SKM-1 treated with dmso at 0.1 percent for 144 hours (cell line): Measurements from ENCODE around the gene SERPINB8.

Experiments
- DNase-seq: peaks from one replicate; lab custom pipeline; 2025; ENCODE audit not compliant: unreplicated experiment; lab: John Stamatoyannopoulos, UW

SERPINB8 gene

DNA sequence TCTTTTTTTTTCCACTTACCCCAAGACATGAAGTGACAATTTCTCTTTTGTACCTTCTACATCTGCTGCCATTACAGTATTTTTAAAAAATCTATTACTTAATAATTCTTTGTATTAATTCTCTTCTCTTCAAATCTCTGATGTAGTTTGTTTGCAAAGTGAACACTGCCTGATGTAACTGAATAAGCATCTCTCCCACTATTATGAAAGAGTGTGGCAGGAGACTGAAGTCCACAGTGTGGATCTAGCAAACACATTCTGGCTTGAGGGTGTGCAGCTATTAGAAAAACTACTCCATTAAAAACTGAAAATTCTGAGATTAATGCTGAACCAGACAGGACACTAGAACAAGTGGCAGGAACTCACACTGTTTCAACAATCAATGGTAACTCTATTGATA is 5.0 kb upstream of the SERPINB8 start:
- DNase-seq: no peak

DNA sequence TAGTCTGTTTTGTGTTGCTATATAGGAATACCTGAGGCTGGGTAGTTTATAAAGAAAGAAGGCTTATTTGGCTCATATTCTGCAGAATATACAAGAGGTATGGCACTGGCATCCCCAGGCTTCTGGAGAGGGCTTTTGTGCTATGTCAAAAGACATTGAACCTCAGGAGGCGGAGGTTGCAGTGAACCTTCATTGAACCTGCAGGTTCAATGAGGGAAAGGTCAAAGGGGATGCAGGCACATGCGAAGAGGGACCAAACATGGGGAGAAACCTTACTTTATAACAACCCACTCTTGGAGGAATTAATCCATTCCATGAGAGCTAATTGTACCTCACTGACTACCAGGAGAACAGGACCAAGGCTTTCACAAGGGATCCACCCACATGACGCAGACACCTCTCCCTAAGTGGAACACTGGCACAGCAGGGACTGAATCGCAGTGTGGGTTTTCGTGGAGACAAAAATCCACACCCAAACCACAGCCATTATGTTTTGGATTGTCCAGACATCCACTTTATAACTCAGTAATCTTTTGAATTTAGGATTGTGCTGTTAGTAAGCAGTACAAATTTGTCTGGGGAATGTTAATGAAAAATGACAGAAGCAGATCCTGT is 4.1 kb upstream of the SERPINB8 start:
- no peak for DNase-seq

DNA sequence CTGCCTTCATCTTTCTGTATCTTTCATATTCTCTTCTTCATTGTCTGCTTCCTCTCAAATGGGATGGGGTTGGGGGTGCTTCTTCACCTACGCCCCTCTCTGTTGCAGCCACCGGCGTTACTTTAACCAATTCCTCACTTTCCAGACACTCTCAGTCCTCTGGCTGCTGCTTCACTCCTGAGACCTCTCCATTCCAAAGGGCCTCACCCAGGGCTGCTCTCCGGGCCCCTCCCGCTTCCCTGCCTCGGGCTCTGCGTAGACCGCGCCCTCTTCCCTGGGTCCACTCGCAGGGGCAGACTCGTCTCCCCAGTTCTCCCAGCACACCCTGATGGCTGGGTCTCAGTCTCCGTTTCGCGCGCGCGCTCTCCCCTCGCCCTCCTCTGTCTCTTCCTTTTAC is 926 bp downstream of the SERPINB8 start:
- DNase-seq: no peak

DNA sequence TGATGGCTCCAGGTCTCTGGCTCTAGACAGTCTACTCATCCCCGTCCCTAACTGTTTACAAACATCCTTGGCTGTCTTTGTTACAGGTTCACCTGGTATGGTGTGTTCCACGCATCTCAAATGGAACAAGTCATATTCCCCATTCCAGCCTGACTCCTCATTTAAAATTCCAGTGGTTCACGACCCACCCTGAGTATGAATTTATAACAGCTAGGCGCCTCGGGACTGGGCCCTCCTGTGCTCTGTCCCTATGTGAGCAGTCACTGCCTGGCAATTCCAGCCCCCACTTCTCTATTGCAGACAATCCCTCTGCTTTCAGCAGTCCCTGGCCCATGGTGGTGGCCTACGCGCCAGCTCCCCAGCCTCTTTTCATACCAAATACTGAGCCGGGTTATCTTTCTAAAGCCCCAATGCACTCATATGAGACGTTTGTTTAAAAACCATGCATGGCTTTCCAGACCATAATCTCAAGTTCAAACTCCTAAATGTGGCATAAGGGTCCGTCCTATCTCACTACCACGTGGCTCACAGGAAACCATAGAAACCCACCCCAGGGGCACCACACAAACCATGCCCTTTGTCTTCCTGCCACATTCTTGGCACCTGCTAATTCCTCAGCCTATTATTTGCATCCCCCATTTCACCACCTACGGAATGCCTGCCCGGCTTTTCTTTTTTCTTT is 1.6 kb downstream of the SERPINB8 start:
- DNase-seq: no peak

DNA sequence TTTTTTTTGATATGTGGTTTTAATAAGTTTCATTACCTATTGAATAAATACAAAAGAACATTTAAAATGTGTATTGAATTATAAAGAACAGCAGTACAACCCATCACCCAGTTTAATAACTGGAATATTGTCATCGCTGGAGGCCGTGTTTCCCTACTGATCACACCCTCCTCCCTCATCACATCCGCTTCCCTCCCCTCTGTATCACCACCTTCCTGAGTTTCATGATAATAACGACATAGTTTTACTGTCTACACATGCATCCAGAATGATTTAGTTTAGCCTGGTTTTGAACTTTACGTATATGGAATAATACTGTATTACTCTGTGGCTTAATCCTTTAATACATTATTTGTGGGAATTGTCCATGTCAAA is 2.1 kb downstream of the SERPINB8 start:
- no peak for DNase-seq

DNA sequence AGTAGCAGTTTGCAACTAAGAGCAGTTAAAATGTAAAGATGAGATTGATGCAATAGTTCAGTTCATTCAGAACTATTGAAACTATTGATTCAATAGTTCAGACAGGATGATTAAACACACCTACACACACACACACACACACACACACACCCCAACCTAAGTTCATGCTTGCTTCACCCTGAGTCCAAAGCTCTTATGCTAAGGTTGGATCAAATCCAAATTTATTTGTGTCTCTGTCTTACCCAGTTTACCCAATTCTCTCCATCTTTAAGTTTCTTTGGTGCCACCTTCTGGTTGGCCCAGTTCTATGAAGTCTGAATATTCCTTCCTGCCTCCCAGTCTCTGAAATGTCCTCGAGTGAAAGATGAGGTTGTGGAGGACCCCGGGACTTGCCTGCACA is 5.1 kb downstream of the SERPINB8 start:
- DNase-seq: peak; percentile 30

DNA sequence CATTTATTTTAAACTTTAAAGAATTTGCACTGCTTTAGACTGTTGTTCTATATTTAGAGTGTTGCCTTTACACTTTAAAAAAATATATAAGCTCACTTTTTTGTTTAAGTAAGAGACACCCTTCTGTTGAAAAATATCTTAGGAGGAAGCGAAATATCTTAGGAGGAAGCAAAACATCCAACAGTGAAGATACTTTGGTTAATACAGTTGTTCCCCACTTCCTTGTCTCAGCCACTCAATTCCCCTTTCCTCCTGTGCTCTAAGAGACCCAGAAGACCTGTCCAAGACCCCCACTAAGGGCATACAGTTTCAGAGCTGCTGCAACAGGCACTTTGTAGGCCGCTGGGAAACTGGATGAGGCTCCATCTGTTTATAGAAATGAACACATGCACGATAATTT is 5.7 kb downstream of the SERPINB8 start:
- DNase-seq: peak; percentile 63

DNA sequence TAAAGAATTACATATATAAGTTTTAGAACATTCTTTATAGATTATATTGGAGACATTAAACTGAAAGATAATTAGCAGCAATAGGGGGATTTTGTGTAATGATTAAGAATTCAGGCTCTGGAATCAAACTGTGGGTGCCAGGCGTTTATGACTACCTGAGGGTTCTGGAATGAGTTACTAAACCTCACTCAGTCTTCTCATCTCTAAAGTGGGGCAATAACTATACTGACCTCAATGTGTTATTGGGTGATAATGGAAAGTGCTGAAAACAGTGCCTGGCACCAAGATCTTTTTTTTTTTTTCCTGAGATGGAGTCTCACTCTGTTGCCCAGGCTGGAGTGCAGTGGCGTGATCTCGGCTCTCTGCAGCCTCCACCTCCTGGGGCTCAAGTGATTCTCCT is 7.2 kb downstream of the SERPINB8 start:
- no peak for DNase-seq

DNA sequence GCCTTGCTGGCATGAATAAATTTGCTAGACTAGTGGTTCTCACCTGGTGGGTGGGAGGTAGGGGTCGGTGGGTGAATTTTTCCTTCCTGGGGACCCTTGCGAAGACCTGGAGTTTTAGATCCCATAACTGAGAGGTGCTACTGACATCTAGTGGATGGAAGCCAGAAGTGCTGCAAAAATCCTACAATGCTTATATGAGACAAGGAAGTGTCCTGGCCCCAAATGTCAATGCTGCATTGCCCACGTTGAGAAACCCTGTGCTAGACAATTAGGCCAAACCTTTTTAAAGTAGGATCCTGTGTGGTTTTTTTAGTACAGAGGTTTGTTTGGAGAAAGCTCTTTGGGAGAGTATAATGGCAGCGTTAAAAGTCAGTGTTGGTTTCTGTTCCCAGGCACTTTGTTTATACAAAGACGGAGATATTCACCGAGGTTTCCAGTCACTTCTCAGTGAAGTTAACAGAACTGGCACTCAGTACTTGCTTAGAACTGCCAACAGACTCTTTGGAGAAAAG is 9.6 kb downstream of the SERPINB8 start:
- DNase-seq: peak; percentile 67

DNA sequence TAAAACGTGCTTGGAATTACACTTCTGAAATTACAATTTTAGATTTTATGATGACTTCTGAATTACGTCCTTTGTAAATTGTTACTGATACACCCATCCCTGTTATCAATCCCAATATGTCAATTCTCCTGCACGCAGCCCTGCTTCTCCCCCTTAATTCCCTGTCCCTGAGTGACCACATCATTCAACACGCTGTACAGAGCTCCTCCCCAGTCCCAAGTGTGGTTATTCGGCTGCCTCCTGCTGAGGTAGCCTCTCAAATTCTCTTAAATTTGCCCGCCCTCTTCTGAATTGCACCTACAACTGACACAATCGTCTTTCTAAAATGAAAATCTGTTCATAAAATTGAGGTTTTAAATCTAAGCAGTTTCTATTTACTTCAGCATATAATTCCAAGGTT is 10.1 kb downstream of the SERPINB8 start:
- DNase-seq: no peak

DNA sequence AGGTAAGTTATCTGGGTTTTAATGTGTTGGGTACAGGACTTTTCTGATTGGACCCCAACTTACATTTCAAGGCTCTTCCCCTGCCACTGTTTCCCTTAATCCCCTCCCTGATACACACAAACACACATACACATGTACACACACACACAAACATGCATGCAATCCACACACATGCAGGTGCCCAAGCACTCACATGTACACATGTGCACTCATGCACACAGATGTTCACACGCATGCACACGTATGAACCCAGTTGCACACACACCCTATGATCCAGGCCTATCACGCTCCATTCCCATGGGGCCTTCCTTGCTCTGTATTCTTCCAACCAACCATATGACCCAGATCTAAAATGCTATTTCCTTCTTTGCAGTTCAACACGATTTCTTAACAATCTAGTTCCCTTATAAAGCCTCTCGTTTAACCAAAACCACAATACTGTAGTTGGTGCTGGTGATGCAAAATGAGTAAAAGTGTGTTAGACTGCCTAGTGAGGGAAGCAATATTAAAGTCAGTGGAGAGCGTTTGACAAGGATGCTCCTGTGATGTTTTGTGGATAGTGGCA is 11.1 kb downstream of the SERPINB8 start:
- DNase-seq: peak; percentile 86

DNA sequence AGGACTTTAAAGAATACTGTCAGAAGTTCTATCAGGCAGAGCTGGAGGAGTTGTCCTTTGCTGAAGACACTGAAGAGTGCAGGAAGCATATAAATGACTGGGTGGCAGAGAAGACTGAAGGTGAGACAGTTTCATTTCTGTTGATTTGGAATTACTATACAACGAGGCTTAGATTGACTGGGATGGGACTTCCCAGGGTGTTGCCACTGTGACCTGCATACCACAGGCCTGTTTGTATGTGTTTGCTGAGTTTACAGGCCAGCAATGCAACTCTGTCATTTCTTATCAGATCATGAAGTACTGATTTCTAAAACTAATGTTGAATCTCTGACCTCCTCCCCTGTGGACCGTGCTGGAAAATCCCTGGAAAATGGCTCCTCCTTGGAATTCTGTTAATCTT is 11.8 kb downstream of the SERPINB8 start:
- no peak for DNase-seq

DNA sequence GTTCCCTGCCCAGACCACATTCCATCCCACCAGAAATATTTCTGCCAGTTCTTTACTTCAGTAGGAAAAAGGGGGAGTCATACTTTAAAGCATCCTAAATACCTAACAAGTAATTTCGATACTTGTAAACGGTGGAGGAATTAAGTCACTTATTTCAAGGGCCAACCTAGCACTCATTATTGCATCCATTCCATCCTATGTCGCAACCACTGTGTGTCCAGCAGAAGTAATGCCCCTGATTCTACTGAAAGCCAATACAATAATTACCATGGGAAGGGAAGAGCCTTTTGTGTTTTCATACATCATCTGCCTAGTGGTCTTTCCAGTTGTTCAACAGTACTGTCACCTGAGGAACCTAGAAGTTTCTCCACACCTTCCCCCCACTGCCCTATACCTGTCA is 12.5 kb downstream of the SERPINB8 start:
- DNase-seq: peak; percentile 7

DNA sequence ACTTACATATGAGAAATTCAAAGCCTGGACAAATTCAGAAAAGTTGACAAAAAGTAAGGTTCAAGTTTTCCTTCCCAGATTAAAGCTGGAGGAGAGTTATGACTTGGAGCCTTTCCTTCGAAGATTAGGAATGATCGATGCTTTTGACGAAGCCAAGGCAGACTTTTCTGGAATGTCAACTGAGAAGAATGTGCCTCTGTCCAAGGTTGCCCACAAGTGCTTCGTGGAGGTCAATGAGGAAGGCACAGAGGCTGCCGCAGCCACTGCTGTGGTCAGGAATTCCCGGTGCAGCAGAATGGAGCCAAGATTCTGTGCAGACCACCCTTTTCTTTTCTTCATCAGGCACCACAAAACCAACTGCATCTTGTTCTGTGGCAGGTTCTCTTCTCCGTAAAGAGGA is 17.0 kb downstream of the SERPINB8 start:
- no peak for DNase-seq

DNA sequence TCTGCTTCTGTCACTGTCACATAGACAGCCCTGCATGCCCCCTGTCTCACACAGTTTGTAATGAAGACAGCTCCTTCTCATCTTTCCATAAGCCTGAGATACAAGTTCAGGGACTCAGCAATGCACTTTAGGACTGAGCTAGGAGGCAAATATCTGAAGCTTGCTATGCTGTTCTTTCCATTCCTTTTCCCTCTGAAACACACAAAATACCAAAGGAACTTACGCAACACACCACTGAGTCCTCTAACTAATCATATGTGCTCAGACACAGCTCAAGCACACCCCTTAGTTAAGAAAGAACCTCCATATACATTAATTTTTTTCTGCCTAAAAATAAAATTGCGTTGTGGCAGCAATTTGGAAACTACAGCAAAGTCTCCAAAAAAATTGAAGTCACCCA is 17.9 kb downstream of the SERPINB8 start:
- DNase-seq: no peak

DNA sequence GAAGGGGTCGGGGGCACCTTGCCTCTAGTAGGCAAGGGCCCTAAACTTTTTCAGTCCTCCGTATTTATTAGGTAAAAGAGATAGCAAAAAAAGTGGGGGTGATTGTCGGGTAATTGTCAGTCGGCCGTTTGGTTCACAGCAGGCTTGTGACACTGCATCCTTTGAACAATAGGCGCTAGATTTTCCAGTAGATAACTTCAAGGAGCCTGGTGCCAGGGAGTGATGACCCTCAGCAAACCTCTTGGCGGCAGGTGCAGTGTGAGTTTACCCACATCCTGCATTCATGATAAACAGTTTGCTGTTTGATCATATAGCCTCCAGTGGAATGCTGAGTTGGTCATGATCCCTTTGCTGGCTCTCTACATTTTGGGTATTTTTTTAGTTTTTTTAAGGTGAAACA is 22.9 kb downstream of the SERPINB8 start:
- no peak for DNase-seq

DNA sequence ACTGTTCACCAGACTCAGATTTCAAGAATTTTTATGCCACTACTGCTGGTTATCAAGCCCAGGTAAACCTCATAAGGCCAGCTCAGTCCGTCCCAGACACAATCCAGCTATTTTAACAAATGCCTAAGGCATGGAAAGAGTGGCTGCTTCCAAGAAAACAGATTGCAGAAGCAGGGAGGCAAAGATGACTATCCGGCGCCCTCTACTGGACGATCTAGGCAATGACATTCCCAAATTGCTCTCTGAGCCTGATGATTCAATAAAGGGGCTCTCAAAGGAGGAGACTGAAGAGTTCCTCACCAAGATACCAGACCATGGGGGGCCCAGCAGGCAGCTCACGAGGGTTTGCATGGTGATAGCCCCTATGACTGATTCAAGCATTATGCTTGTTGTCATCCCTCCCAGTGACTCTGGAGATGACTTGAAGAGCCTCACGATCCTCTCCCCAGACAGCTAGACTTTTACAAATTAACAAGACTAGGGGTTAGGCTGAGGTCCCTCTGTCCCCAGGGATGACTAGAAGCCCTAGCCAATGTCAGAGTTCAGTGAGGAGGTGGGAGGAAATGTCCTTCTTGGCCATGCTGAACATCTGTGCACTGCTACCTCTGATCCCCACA is 25.0 kb downstream of the SERPINB8 start:
- peak; percentile 20 for DNase-seq

DNA sequence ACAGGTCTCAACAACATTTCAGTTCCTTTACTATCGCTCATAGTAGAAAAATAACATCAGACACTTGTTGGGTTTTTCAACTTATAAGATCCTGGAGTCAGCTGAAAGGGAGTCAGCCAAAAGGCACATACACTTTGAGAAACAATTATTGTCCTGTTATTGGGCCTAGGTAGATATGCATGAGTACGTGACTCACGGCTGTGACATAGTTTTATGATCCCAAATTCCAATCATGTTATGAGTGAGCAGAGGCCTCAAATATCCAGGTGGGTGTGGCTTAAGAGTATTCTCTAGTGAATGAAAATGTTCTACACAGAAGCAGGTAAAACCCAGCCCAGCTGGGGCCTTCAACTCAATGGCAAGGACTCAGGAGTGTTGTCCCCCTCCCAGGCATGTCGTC is 27.2 kb downstream of the SERPINB8 start:
- no peak for DNase-seq

DNA sequence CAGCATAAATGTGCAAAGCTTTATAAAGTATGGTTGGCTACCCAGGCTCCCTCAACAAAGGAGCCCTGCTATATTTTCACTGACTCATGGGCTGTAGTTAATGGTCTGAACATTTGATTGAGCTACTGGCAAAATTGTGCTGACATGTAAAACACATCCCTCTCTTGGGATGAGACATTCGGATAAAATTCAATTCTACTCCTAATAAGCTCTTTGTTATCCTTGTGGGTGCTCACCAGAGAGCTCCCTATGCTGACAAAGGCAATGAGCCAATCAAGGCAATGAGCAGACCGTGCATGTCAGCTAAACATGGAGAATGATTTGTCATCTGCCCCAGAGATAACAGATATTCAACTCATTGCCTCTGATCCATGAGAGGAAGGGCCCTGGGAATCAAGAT is 27.7 kb downstream of the SERPINB8 start:
- no peak for DNase-seq

DNA sequence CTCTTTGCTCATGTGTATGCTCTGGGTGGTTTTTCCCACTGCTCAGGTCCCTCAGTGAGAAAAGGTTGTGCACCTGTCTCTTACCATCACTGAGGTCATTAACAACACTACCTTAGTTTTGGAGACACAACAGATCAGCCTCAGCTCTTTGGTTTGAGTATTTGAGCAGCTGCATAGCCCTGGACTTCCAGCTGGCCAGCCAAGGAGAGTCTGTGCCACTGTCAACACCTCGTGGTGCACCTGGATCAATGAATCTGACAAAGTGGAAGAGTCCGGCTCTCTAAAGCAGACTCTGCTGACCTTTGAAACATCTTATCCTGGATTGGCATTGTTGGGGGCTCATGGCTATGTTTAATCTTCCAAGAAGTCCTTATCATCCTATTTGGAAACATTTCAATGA is 30.0 kb downstream of the SERPINB8 start:
- DNase-seq: no peak

DNA sequence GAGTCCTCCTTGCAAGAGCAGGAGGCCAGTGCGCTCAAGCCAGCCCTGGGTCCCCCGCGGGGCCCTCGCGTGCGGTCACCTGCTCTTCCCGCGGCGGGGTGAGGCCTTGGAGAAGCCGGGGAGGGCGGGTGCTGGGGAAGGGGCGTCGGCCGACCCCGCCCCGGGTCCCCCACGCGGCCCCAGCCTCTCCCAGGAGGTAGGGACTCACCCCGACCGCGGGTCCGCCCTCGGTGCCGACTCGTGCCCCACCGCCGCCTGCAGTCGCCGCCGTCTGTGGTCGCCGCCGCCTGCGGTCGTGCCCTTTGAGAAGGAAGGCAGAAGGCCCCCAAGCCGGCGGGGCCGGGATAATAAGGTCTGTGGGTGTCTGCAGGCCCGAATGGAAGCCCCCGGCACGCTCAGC is 32.7 kb downstream of the SERPINB8 start:
- DNase-seq: no peak

DNA sequence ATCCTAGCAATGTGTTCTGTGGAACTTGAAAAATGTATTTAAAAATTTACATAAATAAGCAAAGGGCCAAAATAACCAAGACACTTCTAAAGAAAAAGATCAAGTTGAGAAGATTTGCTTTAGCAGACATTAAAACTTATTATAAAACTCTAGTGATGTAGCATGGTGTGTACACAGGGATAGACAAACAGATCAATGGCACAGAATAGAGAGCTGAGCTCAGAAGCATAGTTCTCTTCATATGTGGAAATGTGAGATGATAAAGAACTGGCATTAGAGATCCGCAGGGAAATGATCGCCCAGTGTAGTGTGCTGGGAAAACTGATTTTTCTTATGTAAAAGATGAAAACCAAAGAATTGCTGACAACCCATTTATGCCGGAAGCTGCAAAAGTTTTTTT is 39.4 kb downstream of the SERPINB8 start:
- no peak for DNase-seq
